ENCODE data around the gene RRAS2. TPM values are rescaled to one million over a fixed set of nuclear protein-coding genes. Genes with fewer than 3 reads are reported as not detected.

RRAS2 gene
- total RNA-seq, 4 donors from 2014 or later, result 35.5 to 162 (median 77.6) TPM

DNA sequence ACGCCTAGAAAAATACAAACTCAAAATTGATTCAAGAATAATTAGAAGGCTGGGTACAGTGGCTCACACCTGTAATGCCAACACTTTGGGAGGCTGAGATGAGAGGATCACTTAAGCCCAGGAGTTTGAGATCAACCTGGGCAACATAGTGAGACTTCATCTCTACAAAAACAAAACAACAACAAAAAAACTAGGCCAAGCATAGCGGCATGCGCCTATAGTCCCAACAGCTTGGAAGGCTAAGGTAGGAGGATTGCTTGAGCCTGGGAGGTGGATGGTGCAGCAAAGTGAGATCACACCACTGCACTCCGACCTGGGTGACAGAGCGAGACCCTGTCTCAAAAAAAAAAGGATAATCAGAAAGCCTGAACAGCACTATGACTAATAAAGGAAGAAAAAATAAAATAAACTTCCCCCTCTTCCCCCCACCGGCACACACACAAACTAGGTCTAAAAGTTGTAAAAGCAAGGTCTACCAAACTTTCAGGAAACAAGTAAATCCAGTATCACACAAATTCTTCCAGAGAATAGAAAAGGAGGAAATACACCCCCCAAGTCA is 35.8 kb downstream of the RRAS2 start:
- Histone ChIP-seq H3K9me3 (no peaks in the 10 kb centered on the region), H3K4me1 (peaks cover 0 to 4% (median 2%) of the 10 kb centered on the region in 4 donors), H3K4me3 (no peak overlapping the region), H3K27ac (no peak overlapping the region), H3K27me3 (no peaks in the 10 kb centered on the region), H3K36me3 (no peaks in the 10 kb centered on the region)
- TF ChIP-seq, protein P1, sequence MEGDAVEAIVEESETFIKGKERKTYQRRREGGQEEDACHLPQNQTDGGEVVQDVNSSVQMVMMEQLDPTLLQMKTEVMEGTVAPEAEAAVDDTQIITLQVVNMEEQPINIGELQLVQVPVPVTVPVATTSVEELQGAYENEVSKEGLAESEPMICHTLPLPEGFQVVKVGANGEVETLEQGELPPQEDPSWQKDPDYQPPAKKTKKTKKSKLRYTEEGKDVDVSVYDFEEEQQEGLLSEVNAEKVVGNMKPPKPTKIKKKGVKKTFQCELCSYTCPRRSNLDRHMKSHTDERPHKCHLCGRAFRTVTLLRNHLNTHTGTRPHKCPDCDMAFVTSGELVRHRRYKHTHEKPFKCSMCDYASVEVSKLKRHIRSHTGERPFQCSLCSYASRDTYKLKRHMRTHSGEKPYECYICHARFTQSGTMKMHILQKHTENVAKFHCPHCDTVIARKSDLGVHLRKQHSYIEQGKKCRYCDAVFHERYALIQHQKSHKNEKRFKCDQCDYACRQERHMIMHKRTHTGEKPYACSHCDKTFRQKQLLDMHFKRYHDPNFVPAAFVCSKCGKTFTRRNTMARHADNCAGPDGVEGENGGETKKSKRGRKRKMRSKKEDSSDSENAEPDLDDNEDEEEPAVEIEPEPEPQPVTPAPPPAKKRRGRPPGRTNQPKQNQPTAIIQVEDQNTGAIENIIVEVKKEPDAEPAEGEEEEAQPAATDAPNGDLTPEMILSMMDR (IDR thresholded peaks at IDR 0.05), result no peak
- no peak for TF ChIP-seq POLR2A (IDR thresholded peaks at IDR 0.05)
- DNase-seq, result no peak

DNA sequence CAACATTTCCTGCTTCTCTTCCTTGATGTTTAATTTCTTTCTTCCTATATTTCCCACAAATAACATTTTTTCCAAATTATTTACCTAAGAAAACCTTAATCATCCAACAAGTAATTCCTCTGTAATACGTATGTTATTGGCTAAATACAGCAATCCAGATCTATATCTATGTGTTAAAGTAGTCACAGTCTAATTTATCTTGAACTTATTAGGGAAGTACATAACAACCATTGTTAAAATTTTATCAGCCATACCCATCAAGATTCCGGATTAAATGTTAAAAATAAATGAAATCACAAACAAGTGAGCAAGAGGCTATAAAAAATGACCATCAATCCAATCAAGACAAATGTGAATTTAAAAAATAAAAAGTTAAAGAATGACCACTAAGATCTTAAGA is 36.5 kb downstream of the RRAS2 start:
- no peaks in the 10 kb centered on the region for H3K9me3 ChIP-seq
- H3K4me3 ChIP-seq, result no peak overlapping the region
- no peak for DNase-seq
- H3K4me1 ChIP-seq, result peaks cover 0 to 4% (median 2%) of the 10 kb centered on the region in 4 donors
- no peaks in the 10 kb centered on the region for H3K36me3 ChIP-seq
- no peak overlapping the region for H3K27ac ChIP-seq
- no peaks in the 10 kb centered on the region for H3K27me3 ChIP-seq
- TF ChIP-seq, protein P1 (IDR thresholded peaks at IDR 0.05), result no peak
- TF ChIP-seq POLR2A (IDR thresholded peaks at IDR 0.05), result no peak

DNA sequence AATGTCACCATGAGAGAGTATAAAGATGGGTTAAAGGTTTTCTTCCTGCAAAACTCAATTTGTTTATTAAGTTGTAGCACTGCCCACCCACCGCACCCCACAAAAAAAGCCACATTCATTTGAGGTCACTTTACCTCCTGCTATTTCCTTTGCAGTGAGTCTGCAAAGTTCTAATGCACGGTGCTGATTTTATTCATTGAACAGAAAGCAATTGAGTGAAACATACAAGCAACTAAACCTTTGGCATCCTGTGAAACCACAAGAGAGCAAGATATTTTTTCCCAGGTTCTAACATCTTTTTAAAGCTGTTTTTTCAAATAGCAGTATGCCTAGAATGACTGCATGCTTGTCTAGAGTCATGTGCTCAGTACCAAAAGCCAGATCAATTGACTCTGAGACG is 39.0 kb downstream of the RRAS2 start:
- peak in 2 of 3 donors; percentile 62 to 82 for DNase-seq
- H3K9me3 ChIP-seq, result no peaks in the 10 kb centered on the region
- H3K27me3 ChIP-seq, result no peaks in the 10 kb centered on the region
- peaks cover 0 to 4% (median 2%) of the 10 kb centered on the region in 4 donors for H3K4me1 ChIP-seq
- H3K36me3 ChIP-seq, result no peaks in the 10 kb centered on the region
- no peak overlapping the region for H3K4me3 ChIP-seq
- peak overlapping the region in 1 of 4 donors; percentile 0 for H3K27ac ChIP-seq
- TF ChIP-seq, protein P1 (IDR thresholded peaks at IDR 0.05), result no peak
- no peak for TF ChIP-seq POLR2A (IDR thresholded peaks at IDR 0.05)

DNA sequence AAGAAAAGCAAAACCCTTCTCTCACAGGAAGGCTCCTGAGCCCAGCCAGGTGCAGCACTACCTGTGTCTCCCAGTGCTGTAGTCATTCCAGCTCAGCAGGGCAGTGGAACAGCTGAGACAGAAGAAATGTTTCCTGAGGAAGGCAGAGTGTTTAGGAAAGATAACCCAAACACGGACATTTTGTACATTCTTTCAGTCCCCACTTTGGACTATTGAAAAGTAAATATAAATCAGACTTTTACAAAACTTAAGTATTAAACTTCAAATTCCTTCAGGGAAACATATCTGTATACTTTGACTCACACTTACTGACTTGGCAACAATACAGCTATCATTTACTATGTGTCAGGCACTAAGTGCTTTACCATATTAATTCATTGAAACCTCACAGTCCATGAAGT is 40.4 kb downstream of the RRAS2 start:
- DNase-seq, result no peak
- no peak for TF ChIP-seq POLR2A (IDR thresholded peaks at IDR 0.05)
- TF ChIP-seq, protein P1 (IDR thresholded peaks at IDR 0.05), result no peak
- H3K4me3 ChIP-seq, result no peak overlapping the region
- no peaks in the 10 kb centered on the region for H3K9me3 ChIP-seq
- H3K27ac ChIP-seq, result no peak overlapping the region
- no peaks in the 10 kb centered on the region for H3K27me3 ChIP-seq
- H3K36me3 ChIP-seq, result no peaks in the 10 kb centered on the region
- H3K4me1 ChIP-seq, result peaks cover 0 to 4% (median 2%) of the 10 kb centered on the region in 4 donors

DNA sequence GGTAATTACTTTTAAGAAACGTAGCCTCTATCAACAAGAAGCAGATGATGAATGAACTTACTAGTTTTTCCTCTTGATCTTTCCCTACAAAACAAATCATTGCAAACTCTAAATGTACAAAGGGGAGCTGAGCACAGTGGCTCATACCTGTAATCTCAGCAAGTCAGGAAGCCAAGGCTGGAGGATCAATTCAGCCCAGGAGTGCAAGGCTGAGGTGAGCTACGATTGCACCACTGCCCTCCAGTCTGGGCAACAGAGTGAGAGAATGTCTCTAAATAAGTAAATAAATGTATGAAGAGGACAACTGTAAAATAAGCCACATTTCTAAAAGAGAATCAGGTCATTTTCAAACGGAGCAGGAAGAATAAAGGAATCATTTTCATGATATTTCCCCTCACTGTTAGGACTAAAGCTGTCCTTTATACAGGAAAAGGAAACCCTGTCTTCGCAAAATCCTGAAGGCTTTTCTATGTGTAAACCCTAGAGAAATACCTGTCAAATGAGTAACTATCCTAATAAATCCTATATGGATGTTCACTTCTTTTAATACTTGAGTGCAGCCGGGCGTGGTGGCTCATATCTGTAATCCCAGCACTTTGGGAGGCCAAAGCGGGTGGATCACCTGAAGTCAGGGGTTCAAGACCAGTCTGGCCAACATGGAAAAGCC is 41.2 kb downstream of the RRAS2 start:
- peaks cover 0 to 4% (median 2%) of the 10 kb centered on the region in 4 donors for H3K4me1 ChIP-seq
- DNase-seq, result no peak

More for the DNA sequence above, 41.2 kb downstream of the RRAS2 start:
- Histone ChIP-seq H3K9me3 (no peaks in the 10 kb centered on the region), H3K36me3 (no peaks in the 10 kb centered on the region), H3K27me3 (no peaks in the 10 kb centered on the region), H3K27ac (no peak overlapping the region), H3K4me3 (no peak overlapping the region)
- TF ChIP-seq, protein P1 (IDR thresholded peaks at IDR 0.05), result no peak
- TF ChIP-seq POLR2A (IDR thresholded peaks at IDR 0.05), result no peak

Measured in Peyer's patch (tissue), 4 donors.